GM19438 (cell line): ENCODE results near the gene CTNNBIP1.
"Not testable (repeated sequence)": the region's sequence is repeated elsewhere in the genome, so short reads cannot be mapped to it uniquely, and the experiment has no call there.

Source experiments
- ATAC-seq: cut with Tn5 transposase; IDR thresholded peaks from one replicate; pipeline ENCODE4 v1.9.1; 2021; ENCODE audit warnings: low read depth; ENCODE audit not compliant: unreplicated experiment

CTNNBIP1 gene

GRCh38 chr1:9811239-9811966, 98.7 kb downstream of the CTNNBIP1 start:
- ATAC-seq = no peak

- ATAC-seq = no peak
These were observed 101.0 kb downstream of the CTNNBIP1 start for GRCh38 chr1:9809100-9809510.

- no peak for ATAC-seq
These were observed 101.6 kb downstream of the CTNNBIP1 start for GRCh38 chr1:9808459-9808858.

GRCh38 chr1:9807541-9807940, 102.5 kb downstream of the CTNNBIP1 start:
- ATAC-seq = no peak

- not testable (repeated sequence) for ATAC-seq
These were observed 104.1 kb downstream of the CTNNBIP1 start for GRCh38 chr1:9805972-9806371.

GRCh38 chr1:9805006-9805508, 105.0 kb downstream of the CTNNBIP1 start:
- ATAC-seq = no peak

- ATAC-seq = not testable (repeated sequence)
These were observed 106.8 kb downstream of the CTNNBIP1 start for GRCh38 chr1:9803003-9803918.

- no peak for ATAC-seq
These were observed 108.2 kb downstream of the CTNNBIP1 start for GRCh38 chr1:9801909-9802308.
